Sigmoid colon (tissue), 7 donors: Measurements from ENCODE around the gene TCAP. TPM values are rescaled to one million over a fixed set of nuclear protein-coding genes. Genes with fewer than 3 reads are reported as not detected.

Experiments used
- DNase-seq: peaks from one replicate; pipeline ENCODE4 v3.0.0-alpha.2; 2019
- H3K27ac ChIP-seq, 4 donors: fragments of 200-600 bp; sonication (generic); one replicate each; pipeline ENCODE4 v1.5.1; 2016 to 2019; ENCODE audit warnings: mild to moderate bottlenecking in 1 of 4
- H3K27me3 ChIP-seq, 3 donors: fragments of 200-600 bp; sonication (generic); one replicate each; pipeline ENCODE4 v1.5.1; 2019; ENCODE audit warnings: mild to moderate bottlenecking in 1 of 3
- H3K36me3 ChIP-seq, 4 donors: fragments of 200-600 bp; sonication (generic); one replicate each; pipeline ENCODE4 v1.5.1; 2016 to 2019
- H3K4me1 ChIP-seq, 4 donors: fragments of 200-600 bp; sonication (generic); one replicate each; pipeline ENCODE4 v1.5.1; 2017 to 2019
- H3K4me3 ChIP-seq, 4 donors: fragments of 200-600 bp; sonication (generic); one replicate each; pipeline ENCODE4 v1.5.1; 2017 to 2019; ENCODE audit warnings: mild to moderate bottlenecking in 2 of 4, moderate library complexity in 1 of 4
- H3K9me3 ChIP-seq, 4 donors: fragments of 200-600 bp in 3 of 4; sonication (generic) in 3 of 4; one replicate each; pipeline versions ENCODE4 v1.5.1 to v1.6.1; 2013 to 2019
- CTCF ChIP-seq, 4 experiments: fragments of 450-650 bp in 3 of 4; fragments of 200-600 bp in 1 of 4; IDR thresholded peaks; one replicate each; pipeline ENCODE4 v1.5.1; 2016 to 2019; ENCODE audit warnings: antibody characterized with exemption in 4 of 4, mild to moderate bottlenecking in 3 of 4, moderate library complexity in 2 of 4
- EP300 ChIP-seq, 4 donors: sonication (generic); formaldehyde crosslinking; IDR thresholded peaks; one replicate each; pipeline ENCODE4 v1.6.1; 2017; ENCODE audit warnings: antibody characterized with exemption in 4 of 4
- POLR2A ChIP-seq, 2 donors: fragments of 450-650 bp; IDR thresholded peaks; one replicate each; pipeline ENCODE4 v1.6.1; 2016; ENCODE audit warnings: antibody characterized with exemption in 2 of 2, mild to moderate bottlenecking in 2 of 2, moderate library complexity in 2 of 2
- POLR2AphosphoS5 ChIP-seq, 4 donors: sonication (generic); formaldehyde crosslinking; IDR thresholded peaks; one replicate each; pipeline ENCODE4 v1.6.1; 2017; ENCODE audit warnings: antibody characterized with exemption in 4 of 4
- WGBS, 2 donors: extraction: QIAGEN DNeasy Blood & Tissue Kit; methylation state at CpG; one replicate each; pipeline ENCODE4 v1.1.7; 2013; 5-methylcytosine and 5-hydroxymethylcytosine counted together
- intact Hi-C: fragments of 100-400 bp; cut with DNase I; formaldehyde crosslinking; loops from one replicate; pipeline ENCODE4 v1.15.1; 2023
- polyA plus RNA-seq, 3 donors: library from polyadenylated mRNA; stranded (reverse); fragments of 200-250 nt; gene quantifications; one replicate each; pipeline ENCODE4 v1.2.3, GENCODE V29; 2013
- total RNA-seq, 4 donors: library from RNA; depleted of rRNA; stranded (reverse); fragments of >200 nt; gene quantifications; one replicate each; pipeline ENCODE4 v1.1.0, GENCODE V29; 2016
- donor health status: healthy with polysubstance abuse.
- donor health status: Bipolar disorder and iron deficiency.
- donor health status: healthy.

TCAP gene
- total and polyA plus RNA-seq, 7 donors: 0.49 to 3.5 (median 1.1) TPM; not detected in 1

GRCh38 chr17:39660011-39660360 is 5.2 kb upstream of the TCAP start:
- peak overlapping the region; percentile 54 to 62 (median 59) for H3K27ac ChIP-seq
- peaks cover 0 to 4% (median 0%) of the 10 kb centered on the region in 3 donors for H3K27me3 ChIP-seq
- peaks cover 0 to 21% (median 5%) of the 10 kb centered on the region in 4 donors for H3K4me1 ChIP-seq
- intact Hi-C loops: no loop called here
- no peak for DNase-seq
- 80 to 81% methylated on average over 5 of the region's 5 CpGs for WGBS, 2 donors
- peaks cover 0 to 63% (median 11%) of the 10 kb centered on the region in 4 donors for H3K36me3 ChIP-seq
- TF ChIP-seq CTCF (IDR thresholded peaks at IDR 0.05): no peak
- H3K9me3 ChIP-seq: no peaks in the 10 kb centered on the region
- no peak overlapping the region for H3K4me3 ChIP-seq

GRCh38 chr17:39660397-39661385 is 4.5 kb upstream of the TCAP start:
- no peaks in the 10 kb centered on the region for H3K9me3 ChIP-seq
- H3K27ac ChIP-seq: peak overlapping the region; percentile 54 to 62 (median 59)
- no peak overlapping the region for H3K4me3 ChIP-seq
- 89 to 90% methylated on average over 35 of the region's 35 CpGs for WGBS, 2 donors
- H3K36me3 ChIP-seq: peaks cover 0 to 63% (median 11%) of the 10 kb centered on the region in 4 donors
- intact Hi-C loops: no loop called here
- H3K4me1 ChIP-seq: peaks cover 0 to 21% (median 5%) of the 10 kb centered on the region in 4 donors
- peaks cover 0 to 11% (median 0%) of the 10 kb centered on the region in 3 donors for H3K27me3 ChIP-seq
- no peak for TF ChIP-seq CTCF (IDR thresholded peaks at IDR 0.05)
- TF ChIP-seq POLR2AphosphoS5 (IDR thresholded peaks at IDR 0.05): no peak
- no peak for TF ChIP-seq POLR2A (IDR thresholded peaks at IDR 0.05)
- TF ChIP-seq EP300 (IDR thresholded peaks at IDR 0.05): no peak
- DNase-seq: no peak

GRCh38 chr17:39661744-39662541 is 3.2 kb upstream of the TCAP start:
- DNase-seq: no peak
- TF ChIP-seq EP300 (IDR thresholded peaks at IDR 0.05) (no peak), CTCF (IDR thresholded peaks at IDR 0.05) (no peak), POLR2AphosphoS5 (IDR thresholded peaks at IDR 0.05) (no peak), POLR2A (IDR thresholded peaks at IDR 0.05) (no peak)
- peaks cover 6 to 24% (median 10%) of the 10 kb centered on the region in 3 donors for H3K27me3 ChIP-seq
- no peaks in the 10 kb centered on the region for H3K9me3 ChIP-seq
- no peak overlapping the region for H3K4me3 ChIP-seq
- H3K27ac ChIP-seq: peak overlapping the region in 2 of 4 donors; percentile 49 to 62
- WGBS, 2 donors: 60 to 80% methylated on average over 8 of the region's 8 CpGs
- peaks cover 0 to 31% (median 12%) of the 10 kb centered on the region in 4 donors for H3K4me1 ChIP-seq
- peaks cover 0 to 57% (median 11%) of the 10 kb centered on the region in 4 donors for H3K36me3 ChIP-seq
- intact Hi-C loops: no loop called here

GRCh38 chr17:39662551-39663339 is 2.4 kb upstream of the TCAP start:
- TF ChIP-seq EP300 (IDR thresholded peaks at IDR 0.05) (no peak), POLR2A (IDR thresholded peaks at IDR 0.05) (no peak), POLR2AphosphoS5 (IDR thresholded peaks at IDR 0.05) (no peak), CTCF (IDR thresholded peaks at IDR 0.05) (no peak)
- Histone ChIP-seq H3K4me1 (peaks cover 0 to 39% (median 20%) of the 10 kb centered on the region in 4 donors), H3K27ac (peak overlapping the region in 3 of 4 donors; percentile 0 to 49 (median 3)), H3K27me3 (peaks cover 12 to 32% (median 18%) of the 10 kb centered on the region in 3 donors), H3K4me3 (no peak overlapping the region), H3K36me3 (peaks cover 0 to 49% (median 11%) of the 10 kb centered on the region in 4 donors), H3K9me3 (no peaks in the 10 kb centered on the region)
- DNase-seq: no peak
- 24 to 67% methylated on average over 22 of the region's 22 CpGs for WGBS, 2 donors
- intact Hi-C loops: no loop called here
